Globus pallidus (tissue), 1 donor: ENCODE measurements around the gene HFE.
A peak's percentile ranks its signal among the peaks of the same experiment; 100 is the strongest.
"Not testable (repeated sequence)": the region's sequence is repeated elsewhere in the genome, so short reads cannot be mapped to it uniquely, and the experiment has no call there.

ENCODE experiments used
- DNase-seq: peaks from one replicate; pipeline ENCODE4 v3.0.0-alpha.2; 2015; ENCODE audit warnings: low spot score

Gene HFE

GRCh38 chr6:26113570-26113969 lies 26.3 kb downstream of the HFE start:
- no peak for DNase-seq

GRCh38 chr6:26115226-26115625 lies 28.0 kb downstream of the HFE start:
- DNase-seq = no peak

GRCh38 chr6:26116267-26116666 lies 29.0 kb downstream of the HFE start:
- DNase-seq = no peak

- DNase-seq = peak; percentile 86
Measured at GRCh38 chr6:26118999-26119398, 31.8 kb downstream of the HFE start.

GRCh38 chr6:26120115-26120514 lies 32.9 kb downstream of the HFE start:
- DNase-seq = not testable (repeated sequence)

GRCh38 chr6:26120807-26121140 lies 33.5 kb downstream of the HFE start:
- no peak for DNase-seq

- DNase-seq = no peak
Measured at GRCh38 chr6:26121141-26122004, 34.1 kb downstream of the HFE start.

GRCh38 chr6:26122005-26122388 lies 34.8 kb downstream of the HFE start:
- no peak for DNase-seq

- DNase-seq = no peak
Measured at GRCh38 chr6:26122402-26122792, 35.2 kb downstream of the HFE start.

- peak; percentile 97 for DNase-seq
Measured at GRCh38 chr6:26122793-26123674, 35.8 kb downstream of the HFE start.

- DNase-seq = no peak
Measured at GRCh38 chr6:26123675-26123946, 36.4 kb downstream of the HFE start.

GRCh38 chr6:26123947-26124780 lies 36.9 kb downstream of the HFE start:
- DNase-seq = peak; percentile 99

GRCh38 chr6:26124781-26125685 lies 37.8 kb downstream of the HFE start:
- DNase-seq = no peak

GRCh38 chr6:26126394-26127235 lies 39.4 kb downstream of the HFE start:
- DNase-seq = no peak

GRCh38 chr6:26128013-26128771 lies 41.0 kb downstream of the HFE start:
- no peak for DNase-seq

GRCh38 chr6:26129656-26130055 lies 42.4 kb downstream of the HFE start:
- no peak for DNase-seq

- no peak for DNase-seq
Measured at GRCh38 chr6:26130581-26131249, 43.5 kb downstream of the HFE start.

GRCh38 chr6:26131618-26132017 lies 44.4 kb downstream of the HFE start:
- no peak for DNase-seq

- DNase-seq = no peak
Measured at GRCh38 chr6:26133730-26134129, 46.5 kb downstream of the HFE start.
